ENCODE results near the gene MIXL1. TPM values are rescaled to one million over a fixed set of nuclear protein-coding genes. Genes with fewer than 3 reads are reported as not detected.
A peak's percentile ranks its signal among the peaks of the same experiment; 100 is the strongest.
"Not testable (repeated sequence)": the region's sequence is repeated elsewhere in the genome, so short reads cannot be mapped to it uniquely, and the experiment has no call there.

Gene MIXL1
- under 1 TPM; 0.26 to 0.60 (median 0.47) TPM for polyA plus RNA-seq (ENCODE audit: insufficient read length in 10 of 10)
- long read RNA-seq, donor 1, result 0 reads
- long read RNA-seq, donor 2, partial matches to known transcripts, result 0 of 1 reads
- long read RNA-seq, donor 2, other reads (novel, unspliced or antisense), result 0 of 1 reads
- long read RNA-seq, donor 3, result 0 reads
- long read RNA-seq, donor 4, result 0 reads
- long read RNA-seq, donor 5, partial matches to known transcripts, result 0 of 2 reads
- long read RNA-seq, donor 5, other reads (novel, unspliced or antisense), result 0 of 2 reads
- long read RNA-seq, donor 6, result 0 reads
- long read RNA-seq, donor 7, result 0 reads
- long read RNA-seq, donor 8, result 0 reads
- long read RNA-seq, donor 9, partial matches to known transcripts, result 0 of 1 reads
- long read RNA-seq, donor 9, other reads (novel, unspliced or antisense), result 0 of 1 reads

DNA sequence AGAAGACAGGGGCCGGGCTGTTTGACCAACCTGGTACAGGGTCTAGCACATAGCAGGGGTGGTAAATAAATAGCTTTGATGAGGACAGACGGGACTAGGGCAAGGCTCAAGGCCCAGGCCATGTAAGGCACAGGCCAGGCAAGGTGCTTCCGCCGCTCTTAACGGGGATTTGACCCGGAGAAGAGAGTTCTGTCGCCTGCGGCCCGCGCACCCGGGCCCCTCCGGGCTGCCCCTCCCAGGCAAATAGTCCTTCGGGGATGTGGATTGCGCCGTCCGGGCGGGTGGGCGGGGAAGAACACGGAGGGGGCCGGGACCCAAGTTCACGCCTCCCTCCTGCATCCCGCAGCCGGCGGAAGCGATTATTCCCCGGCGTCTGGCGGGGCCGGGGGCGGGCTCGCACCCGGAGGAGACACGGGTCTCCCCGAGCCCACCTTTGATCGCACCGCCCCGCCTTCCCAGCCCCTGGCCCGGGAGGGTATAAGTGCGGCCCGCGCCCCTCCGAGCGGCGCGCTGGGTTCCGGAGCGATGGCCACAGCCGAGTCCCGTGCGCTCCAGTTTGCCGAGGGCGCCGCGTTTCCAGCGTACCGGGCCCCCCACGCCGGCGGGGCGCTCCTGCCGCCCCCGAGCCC is at the start of gene MIXL1:
TSS of gene MIXL1 (plus strand) at position 508 of the 629 bp plus-strand sequence. CDS start at position 526, 18 bp downstream.
- peak in 1 of 3 donors; percentile 36 for DNase-seq

DNA sequence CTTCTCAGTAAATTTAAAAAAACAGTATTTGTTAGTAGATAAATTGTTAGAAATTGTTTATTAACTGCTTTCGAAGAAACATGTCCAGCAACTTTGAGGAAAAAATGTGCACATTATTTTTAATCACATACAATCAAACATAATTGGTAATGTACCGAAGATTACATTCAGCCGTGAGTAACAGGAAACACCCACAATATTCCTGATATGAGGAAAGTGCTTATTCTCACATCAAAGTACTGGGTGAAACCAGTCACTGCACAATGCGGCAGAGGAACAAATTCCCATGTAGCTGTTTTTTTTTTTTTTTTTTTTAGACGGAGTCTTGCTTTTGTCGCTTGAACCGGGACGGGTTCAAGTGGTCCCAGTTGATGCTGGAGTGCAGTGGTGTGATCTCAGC is 46.6 kb upstream of the MIXL1 start:
- no peak for DNase-seq

DNA sequence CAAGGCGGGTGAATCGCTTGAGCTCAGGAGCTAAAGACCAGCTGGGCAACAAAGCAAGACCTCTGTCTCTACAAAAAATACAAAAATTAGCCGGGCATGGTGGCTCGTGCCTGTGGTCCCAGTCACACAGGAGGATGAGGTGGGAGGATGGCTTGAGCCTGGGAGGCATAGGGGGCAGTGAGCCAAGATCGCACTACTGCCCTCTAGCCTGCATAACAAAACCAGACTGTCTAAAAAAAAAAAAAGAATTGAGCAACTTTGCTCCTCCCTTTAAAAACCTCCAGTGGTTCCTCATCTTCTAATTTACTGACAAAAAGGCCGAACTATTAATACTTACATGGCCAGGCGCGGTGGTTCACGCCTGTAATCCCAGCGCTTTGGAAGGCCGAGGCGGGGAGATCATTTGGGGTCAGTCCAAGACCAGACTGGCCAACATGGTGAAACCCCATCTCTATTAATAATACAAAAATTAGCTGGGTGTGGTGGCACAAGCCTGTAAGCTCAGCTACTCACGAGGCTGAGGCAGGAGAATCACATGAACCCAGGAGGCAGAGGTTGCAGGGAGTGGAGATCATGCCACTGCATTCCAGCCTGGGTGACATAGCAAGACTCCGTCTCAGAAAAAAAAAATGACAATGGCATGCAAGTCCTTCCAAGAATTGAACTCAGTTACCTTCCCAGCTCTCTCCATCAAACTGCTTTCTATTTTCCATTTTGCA is 41.3 kb upstream of the MIXL1 start:
- DNase-seq, result peak; percentile 18 to 54 (median 24)

DNA sequence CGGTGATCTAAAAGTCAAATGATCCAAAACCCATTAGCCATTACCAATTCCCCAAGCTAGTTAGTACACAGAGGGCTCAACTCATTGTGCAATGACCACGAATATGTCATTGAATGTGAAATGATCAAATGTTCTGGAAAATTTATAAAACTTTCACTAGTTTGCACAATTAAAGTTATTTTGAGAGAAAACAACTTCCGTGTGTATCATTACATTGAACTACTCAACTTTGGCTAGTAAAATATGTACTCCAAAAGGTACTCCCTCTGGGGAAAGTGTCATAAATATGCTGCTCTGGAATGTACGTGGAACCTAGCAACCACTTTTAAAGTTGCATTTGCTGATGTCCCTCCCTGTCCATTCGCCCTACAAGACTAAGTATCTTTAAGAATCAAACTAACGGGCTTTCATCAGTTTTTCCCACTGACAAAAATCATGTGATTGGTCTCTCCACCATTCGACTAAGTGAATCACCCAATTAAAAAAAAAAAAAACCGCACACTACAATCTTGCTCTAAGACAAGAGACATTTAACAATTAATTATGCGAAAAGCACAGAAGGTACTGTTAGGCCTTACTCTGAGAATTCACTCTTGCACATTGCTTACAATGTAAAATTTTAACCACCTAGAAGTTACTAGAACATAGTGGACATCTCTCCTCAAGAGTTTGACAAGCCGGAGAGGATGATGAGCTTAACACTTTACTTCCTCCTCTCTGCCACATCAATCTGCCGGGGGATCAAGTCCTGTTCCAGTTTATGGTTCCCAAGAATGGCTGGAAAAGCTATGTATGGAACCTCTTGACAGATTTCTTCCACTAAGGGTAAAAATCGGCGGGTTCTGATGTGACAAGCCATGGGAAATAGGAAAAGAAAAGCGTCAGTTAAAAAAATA is 38.1 kb upstream of the MIXL1 start:
- peak; percentile 11 to 30 (median 30) for DNase-seq

DNA sequence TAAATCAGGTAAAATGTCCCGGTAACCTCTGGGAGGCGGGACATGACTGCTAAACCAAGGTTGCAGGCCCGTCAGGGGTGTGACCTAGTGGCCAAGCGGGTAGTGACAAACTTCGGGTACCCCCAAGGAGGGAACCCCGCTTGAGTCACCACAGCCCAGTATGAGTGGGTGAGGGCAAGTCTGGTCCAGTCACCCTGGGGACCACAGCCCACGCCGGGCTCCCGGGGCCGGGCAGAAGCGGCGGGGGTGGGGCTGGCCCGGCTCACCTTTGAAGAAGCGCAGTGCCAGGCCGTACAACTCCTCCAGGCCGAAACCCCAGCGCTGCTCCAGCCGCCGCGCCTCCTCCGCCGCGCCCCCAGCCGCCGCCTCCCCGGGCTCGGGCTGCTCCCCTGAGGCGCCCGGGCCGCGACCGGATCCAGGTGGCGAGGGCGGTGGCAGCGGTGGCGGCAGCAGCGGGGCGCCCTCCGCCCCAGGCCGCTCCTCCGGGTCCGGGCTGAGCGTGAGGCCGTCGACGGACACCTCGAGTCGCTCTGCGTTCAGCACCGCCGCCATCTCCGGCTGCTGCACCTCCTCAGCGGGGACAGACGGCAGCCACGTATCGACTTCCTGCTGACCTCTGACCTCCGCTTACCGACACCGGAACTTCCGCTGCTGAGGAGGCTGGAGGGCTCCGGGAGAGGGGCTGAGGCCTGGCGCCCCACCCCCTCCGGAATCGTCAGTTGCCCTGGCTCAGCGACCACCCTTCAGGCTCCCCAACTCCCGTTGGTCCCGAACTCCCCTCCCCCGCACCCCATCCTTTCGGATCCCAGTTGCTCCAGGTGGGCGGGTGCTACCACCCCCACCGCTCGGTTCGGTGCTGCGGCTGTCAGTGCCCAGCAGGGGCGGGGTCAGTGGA is 37.1 kb upstream of the MIXL1 start, which contains the start of gene ACBD3:
TSS of gene ACBD3 (minus strand) at position 618 of the 895 bp plus-strand sequence. CDS start at position 552, 66 bp downstream.
- DNase-seq, result peak; percentile 91 to 98 (median 95)

DNA sequence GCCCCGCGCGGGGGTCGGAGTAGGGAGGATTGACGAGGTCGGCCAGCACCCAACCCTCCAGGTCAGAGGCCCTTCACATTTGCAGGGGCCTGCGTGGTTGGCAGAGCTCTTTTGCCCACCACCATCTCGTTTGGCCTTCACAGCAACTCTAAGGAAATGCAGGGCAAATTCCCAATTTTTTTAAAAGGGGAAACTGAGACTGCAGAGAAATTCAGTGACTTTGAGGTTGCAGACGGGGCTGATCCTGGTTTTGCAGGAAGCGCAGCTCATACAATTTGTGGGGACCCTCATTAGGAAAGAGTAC is 36.5 kb upstream of the MIXL1 start:
- no peak for DNase-seq

DNA sequence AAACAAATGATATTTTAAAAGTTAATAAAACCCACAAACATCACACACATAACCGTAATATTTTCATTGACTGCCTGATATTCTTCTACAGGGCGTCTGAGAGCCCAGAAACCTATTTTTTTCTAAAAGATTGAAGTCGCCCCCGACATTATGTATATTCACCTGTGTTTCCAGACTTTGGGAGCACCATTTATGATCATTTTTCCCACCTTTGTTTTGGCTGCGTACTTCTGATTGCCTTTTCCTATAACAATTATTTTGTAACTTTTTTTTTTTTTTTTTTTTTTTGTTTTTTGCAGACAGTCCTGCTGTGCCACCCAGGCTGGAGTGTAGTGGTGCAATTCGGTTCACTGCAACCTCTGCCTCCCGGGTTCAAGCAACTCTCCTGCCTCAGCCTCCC is 36.1 kb upstream of the MIXL1 start:
- no peak for DNase-seq

DNA sequence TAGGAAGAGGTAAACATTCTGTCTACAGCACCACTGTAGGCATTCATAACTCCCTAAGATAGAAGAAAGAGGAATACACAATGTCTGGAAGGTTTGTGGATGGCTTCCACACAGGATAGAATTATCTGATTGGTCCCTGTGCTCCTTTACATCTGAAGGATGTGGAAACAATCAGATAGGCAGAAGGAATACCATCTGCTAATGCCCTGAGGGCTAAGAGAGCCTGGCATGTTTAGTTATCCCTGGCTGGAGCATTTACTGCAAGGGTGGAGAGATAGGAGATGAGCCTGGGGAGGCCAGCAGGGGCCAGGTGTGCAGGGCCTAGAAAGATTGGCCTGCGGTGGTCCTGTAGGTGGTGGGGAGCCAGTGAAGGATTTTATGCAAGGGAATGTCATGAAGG is 28.3 kb upstream of the MIXL1 start:
- DNase-seq, result no peak

DNA sequence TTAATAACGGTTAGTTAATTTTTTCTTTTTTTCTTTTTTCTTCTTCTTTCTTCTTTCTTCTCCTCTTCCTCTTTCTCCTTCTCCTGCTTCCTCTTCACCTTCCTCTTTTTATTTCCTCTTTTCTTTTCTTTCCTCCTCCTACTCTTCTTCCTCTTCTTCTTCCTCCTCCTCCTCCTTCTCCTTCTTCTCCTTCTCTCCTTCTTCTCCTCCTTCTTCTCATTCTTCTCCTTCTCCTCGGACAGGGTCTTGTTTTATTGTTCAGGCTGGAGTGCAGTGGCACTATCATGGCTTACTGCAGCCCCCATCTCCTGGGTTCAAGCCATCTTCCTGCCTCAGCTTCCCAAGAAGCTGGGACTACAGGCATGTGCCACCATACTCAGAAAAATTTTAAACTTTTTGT is 23.5 kb upstream of the MIXL1 start:
- DNase-seq, result no peak

DNA sequence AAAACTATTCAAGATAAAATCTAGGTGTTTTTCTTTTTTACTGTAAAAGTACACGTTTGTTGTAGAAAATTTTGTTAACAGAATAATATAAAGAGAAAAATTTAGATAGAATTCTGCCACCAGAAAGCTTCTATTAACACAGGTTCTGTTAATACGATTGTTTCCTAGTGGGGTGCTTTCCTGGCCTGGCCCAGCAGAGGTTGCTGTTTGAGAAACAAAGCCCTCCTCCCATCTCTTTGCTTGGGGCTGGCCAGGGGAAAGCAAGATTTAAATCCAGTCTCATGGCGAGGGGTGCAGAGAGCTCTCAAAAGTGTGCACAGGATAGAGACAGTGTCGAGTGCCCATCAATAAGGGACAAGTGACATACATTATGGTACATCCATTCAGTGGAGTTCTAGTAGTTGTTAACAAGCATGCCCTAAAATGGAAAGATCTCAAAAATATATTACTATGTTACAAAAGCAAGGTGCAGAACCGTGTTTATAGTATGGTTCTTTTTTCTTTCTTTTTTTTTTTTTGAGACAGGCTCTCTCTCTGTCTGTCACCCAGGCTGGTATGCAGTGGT is 22.4 kb upstream of the MIXL1 start:
- DNase-seq, result no peak

DNA sequence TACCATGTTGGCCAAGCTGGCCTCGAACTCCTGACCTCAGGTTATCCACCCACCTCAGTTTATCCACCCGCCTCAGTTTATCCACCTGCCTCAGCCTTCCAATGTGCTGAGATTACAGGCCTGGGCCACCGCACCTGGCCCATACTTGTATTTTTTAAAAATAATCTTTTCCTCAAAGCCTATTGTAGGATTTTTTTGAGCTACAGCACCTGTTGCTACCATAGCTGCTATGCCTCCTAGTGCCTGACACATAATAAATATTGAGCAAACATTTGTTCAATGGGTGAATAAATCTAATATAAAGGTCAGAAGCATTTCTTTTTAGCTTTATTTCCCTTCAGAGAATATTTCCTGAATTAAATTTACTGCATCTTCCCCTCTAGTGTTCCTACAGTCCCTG is 21.2 kb upstream of the MIXL1 start:
- DNase-seq, result no peak

DNA sequence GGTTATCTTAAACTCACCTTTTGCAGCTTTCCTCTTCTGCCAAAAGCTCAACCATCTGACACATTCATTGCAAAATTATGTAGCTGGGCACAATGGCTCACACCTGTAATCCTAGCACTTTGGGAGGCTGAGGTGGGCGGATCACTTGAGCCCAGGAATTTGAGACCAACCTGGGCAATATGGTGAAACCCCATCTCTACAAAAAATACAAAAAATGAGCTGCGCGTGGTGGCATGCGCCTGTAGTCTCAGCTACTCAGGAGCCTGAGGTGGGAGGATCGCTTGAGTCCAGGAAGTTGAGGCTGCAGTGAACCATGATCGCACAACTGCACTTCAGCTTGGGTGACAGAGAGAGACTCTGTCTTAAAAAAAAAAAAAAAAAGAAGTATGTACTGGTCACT is 20.8 kb upstream of the MIXL1 start:
- not testable (repeated sequence) for DNase-seq

DNA sequence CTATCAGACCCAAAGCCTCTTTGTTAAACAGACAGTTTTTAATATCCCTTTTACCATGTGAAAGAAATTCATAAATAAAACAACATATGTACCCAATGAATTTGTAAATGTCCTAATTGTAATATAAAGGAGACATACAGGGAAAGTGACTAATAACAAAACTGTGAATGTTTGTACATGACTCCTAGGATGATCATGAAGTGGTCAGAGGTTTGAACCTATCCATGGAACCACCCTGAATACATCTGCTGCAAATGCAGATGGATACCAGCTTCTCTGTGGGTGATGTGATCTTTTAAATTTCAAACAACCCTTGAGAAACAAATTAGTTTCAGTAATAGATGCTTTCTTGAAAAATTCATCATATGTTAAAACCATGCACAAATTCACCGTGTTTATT is 20.2 kb upstream of the MIXL1 start:
- DNase-seq, result no peak

DNA sequence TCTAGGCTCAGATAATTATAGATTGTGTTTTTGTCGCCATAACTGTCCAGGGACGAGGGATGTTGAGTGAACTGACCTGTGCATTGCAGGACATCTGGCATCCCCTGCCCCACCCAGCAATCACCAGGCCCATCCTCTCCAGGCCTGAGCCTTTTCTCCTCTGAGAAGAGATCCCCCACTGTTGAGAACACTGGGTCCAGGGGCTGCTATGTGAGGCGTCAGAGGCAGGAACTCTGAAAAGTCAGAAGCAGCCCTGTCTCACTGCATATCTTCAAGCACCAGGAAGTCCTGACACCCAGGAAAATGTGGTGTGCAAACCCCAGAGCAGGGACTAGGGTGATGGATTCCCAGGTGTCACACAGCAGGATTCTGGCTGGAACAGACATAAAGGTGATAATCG is 19.8 kb upstream of the MIXL1 start:
- DNase-seq, result no peak

DNA sequence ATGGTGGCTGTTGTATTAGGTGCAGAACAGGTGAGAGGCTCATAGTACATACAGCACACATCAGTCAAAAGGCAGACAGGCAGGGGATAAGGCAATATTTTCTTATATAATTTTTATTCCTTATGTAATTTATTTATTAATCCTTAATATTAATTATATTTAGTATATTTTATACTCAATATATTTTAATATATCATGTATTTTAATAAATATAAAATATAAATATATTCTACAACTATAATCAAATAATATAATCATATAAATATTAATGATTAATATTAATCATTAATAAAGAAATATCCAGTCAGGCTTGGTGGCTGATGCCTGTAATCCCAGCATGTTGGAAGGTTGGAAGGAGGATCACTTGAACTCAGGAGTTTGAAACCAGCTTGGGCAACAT is 19.3 kb upstream of the MIXL1 start:
- DNase-seq, result no peak

DNA sequence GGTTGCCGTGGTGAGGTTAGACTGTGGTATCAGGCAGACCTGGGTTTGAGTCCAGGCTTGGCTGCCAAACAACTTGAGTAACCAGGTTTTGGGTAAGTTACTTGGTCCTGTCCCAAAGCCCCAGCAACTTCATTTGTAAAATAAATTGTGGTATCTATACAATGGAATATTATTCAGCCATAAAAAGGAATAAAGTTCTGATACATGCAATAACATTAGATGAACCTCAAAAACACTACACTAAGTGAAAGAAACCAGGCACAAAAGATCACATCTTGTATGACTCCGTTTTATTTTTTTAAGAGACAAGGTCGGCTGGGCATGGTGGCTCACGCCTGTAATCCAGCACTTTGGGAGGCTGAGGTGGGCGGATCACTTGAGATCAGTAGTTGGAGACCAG is 16.4 kb upstream of the MIXL1 start:
- no peak for DNase-seq

DNA sequence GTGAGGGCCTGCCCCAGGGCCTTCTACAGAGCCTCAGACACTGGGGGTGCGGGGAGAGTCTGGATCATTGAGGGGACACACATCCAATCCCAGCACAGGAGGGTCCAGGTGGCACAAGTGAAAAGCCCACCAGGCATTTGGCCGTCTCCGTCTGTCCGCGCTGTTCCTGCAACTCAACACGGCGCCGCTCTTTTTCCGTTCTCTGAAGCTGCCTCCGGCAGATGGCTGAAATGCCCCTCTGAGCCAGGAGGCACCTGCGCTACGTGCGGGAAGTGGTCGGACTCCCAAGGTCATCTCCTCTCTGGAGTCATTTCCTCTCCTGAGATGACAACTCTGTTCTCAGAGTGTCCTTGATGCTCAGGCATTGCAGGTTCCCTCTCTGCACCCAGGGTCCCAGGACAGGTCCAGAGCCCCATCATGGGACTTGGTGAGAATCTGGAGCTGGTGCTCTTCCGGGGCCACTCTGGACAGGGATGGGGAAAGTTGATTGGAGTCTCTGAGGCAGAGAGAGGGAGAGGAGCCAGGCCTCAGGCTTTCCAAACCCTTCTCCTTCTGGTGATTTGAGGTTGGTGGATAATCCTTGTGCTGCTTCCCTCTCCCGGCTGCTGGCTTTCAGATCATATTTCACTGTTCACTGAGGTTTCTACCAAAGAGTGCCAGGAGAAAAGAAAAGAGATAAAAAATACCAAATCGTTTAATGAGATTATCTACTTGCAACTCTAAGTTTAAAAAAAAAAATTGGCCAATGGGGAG is 14.0 kb upstream of the MIXL1 start:
- DNase-seq, result peak in 1 of 3 donors; percentile 11

DNA sequence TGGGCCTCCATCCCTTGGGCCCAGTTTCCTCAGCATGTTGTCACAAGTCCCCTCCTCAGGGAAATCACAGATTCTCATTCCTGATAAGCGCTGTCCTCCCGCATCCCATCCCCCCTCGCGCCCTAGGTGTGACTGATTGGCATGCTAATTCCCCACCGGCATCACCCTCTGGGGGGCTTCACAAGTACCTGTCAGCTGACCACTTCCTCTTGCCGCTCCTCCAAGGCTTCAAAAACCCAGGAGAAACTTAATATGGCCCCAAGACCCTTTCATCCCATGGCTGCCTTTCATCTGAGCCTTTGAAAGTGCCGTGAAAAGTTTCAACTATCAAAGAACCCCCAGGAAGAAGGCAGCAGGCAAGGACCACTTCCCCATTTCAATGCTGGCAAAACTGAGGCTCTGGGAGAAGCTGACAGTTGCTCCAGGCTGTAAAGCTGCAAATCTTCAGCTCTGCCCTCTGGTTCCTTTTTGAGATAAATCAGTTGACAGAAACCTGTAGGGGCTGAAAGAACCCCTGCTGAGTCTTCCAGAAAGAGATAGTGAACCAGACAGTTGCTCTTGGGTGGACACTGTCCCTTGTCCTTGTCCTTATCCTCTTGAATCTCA is 12.8 kb upstream of the MIXL1 start:
- DNase-seq, result no peak

DNA sequence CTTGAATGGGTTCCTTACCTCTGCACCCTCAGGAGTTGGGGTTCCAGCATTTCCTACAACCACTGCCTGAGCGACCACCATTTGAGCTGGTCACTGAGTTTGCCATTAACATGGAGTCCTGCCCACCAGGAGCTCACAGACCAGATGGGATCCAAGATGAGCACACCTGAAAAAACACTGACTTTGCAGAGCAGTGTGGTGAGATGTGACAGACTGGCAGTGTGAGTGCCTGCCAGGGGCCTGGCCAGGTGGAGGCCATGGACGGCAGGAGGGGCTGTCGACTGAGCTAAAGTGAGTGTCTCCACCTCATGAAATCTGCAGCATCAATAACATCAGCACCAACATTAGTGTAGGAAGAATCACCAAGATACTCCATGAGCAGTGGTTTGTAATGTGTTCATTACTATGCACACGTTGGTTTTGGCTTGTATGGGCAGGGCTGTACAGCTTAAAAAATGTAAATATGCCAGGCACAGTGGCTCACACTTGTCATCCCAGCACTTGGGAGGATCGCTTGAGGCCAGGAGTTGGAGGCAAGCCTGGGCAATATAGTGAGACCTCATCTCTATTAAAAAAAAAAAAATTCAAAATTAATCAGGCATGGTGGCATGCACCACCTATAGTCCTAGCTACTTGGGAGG is 12.2 kb upstream of the MIXL1 start:
- DNase-seq, result no peak
